ENCODE results near the gene XRCC2.

GRCh38 chr7:152597507-152597906, 78.4 kb downstream of the XRCC2 start:
- no peak for TF ChIP-seq POLR2A (IDR thresholded peaks at IDR 0.05; ENCODE audit: low read depth, low read length)
- TF ChIP-seq POLR2AphosphoS5 (IDR thresholded peaks at IDR 0.05; ENCODE audit: low read depth, low read length), result no peak
- TF ChIP-seq TAF1 (IDR thresholded peaks at IDR 0.05; ENCODE audit: borderline replicate concordance, low read depth, low read length), result no peak
